H9 (cell line): ENCODE data around the gene SLC25A18. TPM values are rescaled to one million over a fixed set of nuclear protein-coding genes. Genes with fewer than 3 reads are reported as not detected.

Source experiments
- DNase-seq: peaks from one replicate; pipeline ENCODE4 v3.0.0-alpha.2; 2017
- H2AFZ ChIP-seq: one replicate; pipeline ENCODE4 v1.6.1; 2013; ENCODE audit warnings: mild to moderate bottlenecking, low read length, control low read depth, moderate library complexity
- H2AK5ac ChIP-seq: 2 replicates; pipeline ENCODE4 v1.6.1; 2013; ENCODE audit warnings: low read length, control low read depth, mixed read lengths; ENCODE audit not compliant: insufficient read length
- H2BK120ac ChIP-seq: one replicate; pipeline ENCODE4 v1.6.1; 2013; ENCODE audit warnings: low read depth, mild to moderate bottlenecking, low read length, control low read depth, inconsistent platforms; ENCODE audit not compliant: poor library complexity, severe bottlenecking
- H2BK12ac ChIP-seq: 2 replicates; pipeline ENCODE4 v1.6.1; 2013; ENCODE audit warnings: low read length, control low read depth, mixed read lengths, low read depth; ENCODE audit not compliant: insufficient read length
- H2BK15ac ChIP-seq: 2 replicates; pipeline ENCODE4 v1.6.1; 2013; ENCODE audit warnings: low read depth, low read length, control low read depth
- H2BK20ac ChIP-seq: one replicate; pipeline ENCODE4 v1.6.1; 2013; ENCODE audit warnings: low read depth, mild to moderate bottlenecking, low read length, control low read depth, inconsistent platforms; ENCODE audit not compliant: poor library complexity, severe bottlenecking
- H2BK5ac ChIP-seq: 2 replicates; pipeline ENCODE4 v1.6.1; 2013; ENCODE audit warnings: low read length, control low read depth, mixed read lengths; ENCODE audit not compliant: insufficient read length
- H3K14ac ChIP-seq: 2 replicates; pipeline ENCODE4 v1.6.1; 2013; ENCODE audit warnings: low read length, control low read depth; ENCODE audit not compliant: insufficient read depth
- H3K18ac ChIP-seq: 2 replicates; pipeline ENCODE4 v1.6.1; 2013; ENCODE audit warnings: low read depth, mild to moderate bottlenecking, mixed read lengths, low read length, control low read depth; ENCODE audit not compliant: insufficient read length
- H3K23ac ChIP-seq: 2 replicates; pipeline ENCODE4 v1.6.1; 2013; ENCODE audit warnings: low read length, control low read depth, mixed read lengths, low read depth; ENCODE audit not compliant: insufficient read length
- H3K23me2 ChIP-seq: 2 replicates; pipeline ENCODE4 v1.6.1; 2013; ENCODE audit warnings: low read depth, mild to moderate bottlenecking, mixed read lengths, low read length, control low read depth; ENCODE audit not compliant: insufficient read length, poor library complexity, severe bottlenecking
- H3K27ac ChIP-seq: 2 replicates; pipeline ENCODE4 v1.5.1; 2013; ENCODE audit warnings: low read length, control low read depth, mixed read lengths, low read depth; ENCODE audit not compliant: insufficient read length
- H3K27me3 ChIP-seq: 2 replicates; pipeline ENCODE4 v1.6.1; 2013; ENCODE audit warnings: low read length, control low read depth, inconsistent platforms; ENCODE audit not compliant: insufficient read depth
- H3K4ac ChIP-seq: 2 replicates; pipeline ENCODE4 v1.6.1; 2013; ENCODE audit warnings: low read depth, mild to moderate bottlenecking, control low read depth, inconsistent platforms, low read length, moderate library complexity
- H3K4me1 ChIP-seq: 2 replicates; pipeline ENCODE4 v1.6.1; 2013; ENCODE audit warnings: low read length, control low read depth, inconsistent platforms; ENCODE audit not compliant: insufficient read depth
- H3K4me2 ChIP-seq: 2 replicates; pipeline ENCODE4 v1.6.1; 2013; ENCODE audit warnings: low read length, control low read depth, mixed read lengths; ENCODE audit not compliant: insufficient read length, insufficient read depth
- H3K56ac ChIP-seq: 2 replicates; pipeline ENCODE4 v1.6.1; 2013; ENCODE audit warnings: low read depth, mild to moderate bottlenecking, mixed read lengths, low read length, control low read depth; ENCODE audit not compliant: insufficient read length
- H3K79me1 ChIP-seq: 2 replicates; pipeline ENCODE4 v1.6.1; 2013; ENCODE audit warnings: low read depth, mild to moderate bottlenecking, moderate library complexity, low read length, control low read depth, inconsistent platforms; ENCODE audit not compliant: insufficient read depth, poor library complexity, severe bottlenecking
- H3K79me2 ChIP-seq: 2 replicates; pipeline ENCODE4 v1.6.1; 2013; ENCODE audit warnings: low read length, control low read depth, inconsistent platforms; ENCODE audit not compliant: insufficient read depth
- H3K9ac ChIP-seq: 2 replicates; pipeline ENCODE4 v1.6.1; 2013; ENCODE audit warnings: low read length, control low read depth, mixed read lengths; ENCODE audit not compliant: insufficient read length; ENCODE audit errors: extremely low read depth
- H3K9me3 ChIP-seq: one replicate; pipeline ENCODE4 v1.6.1; 2013; ENCODE audit warnings: low read depth, low read length, inconsistent platforms; ENCODE audit not compliant: control insufficient read depth
- H3T11ph ChIP-seq: one replicate; pipeline ENCODE4 v1.6.1; 2013; ENCODE audit warnings: mild to moderate bottlenecking, low read length, control low read depth, inconsistent platforms
- H4K20me1 ChIP-seq: one replicate; pipeline ENCODE4 v1.6.1; 2013; ENCODE audit not compliant: control insufficient read depth, insufficient read length, insufficient read depth
- H4K5ac ChIP-seq: 2 replicates; pipeline ENCODE4 v1.6.1; 2013; ENCODE audit warnings: low read depth, mild to moderate bottlenecking, mixed read lengths, low read length, control low read depth; ENCODE audit not compliant: insufficient read length
- H4K8ac ChIP-seq: replicated peaks from 2 replicates; pipeline ENCODE4 v1.6.1; 2013; ENCODE audit warnings: low read length, control low read depth, mixed read lengths, low read depth; ENCODE audit not compliant: insufficient read length
- H4K91ac ChIP-seq: 2 replicates; pipeline ENCODE4 v1.6.1; 2013; ENCODE audit warnings: low read depth, mild to moderate bottlenecking, moderate library complexity, mixed read lengths, low read length, control low read depth; ENCODE audit not compliant: insufficient read length
- H3K27ac Mint-ChIP-seq, 3 experiments: 2 replicates in 2 of 3; 3 replicates in 1 of 3; pipeline ENCODE4 v1.8.0; 2020 to 2021; ENCODE audit warnings: mixed read lengths in 3 of 3, mild to moderate bottlenecking in 1 of 3, moderate library complexity in 1 of 3
- H3K27me3 Mint-ChIP-seq: 2 replicates; pipeline ENCODE4 v1.8.0; 2021; ENCODE audit warnings: low read depth, mild to moderate bottlenecking, moderate library complexity, mixed read lengths
- H3K36me3 Mint-ChIP-seq, 3 experiments: 2 replicates in 2 of 3; 3 replicates in 1 of 3; pipeline ENCODE4 v1.8.0; 2020 to 2021; ENCODE audit warnings: low read depth in 3 of 3, mixed read lengths in 3 of 3; ENCODE audit not compliant: insufficient read depth in 1 of 3
- H3K4me1 Mint-ChIP-seq, 2 experiments: 2 replicates each; pipeline ENCODE4 v1.8.0; 2020; ENCODE audit warnings: mixed read lengths in 2 of 2
- H3K4me3 Mint-ChIP-seq, 2 experiments: 2 replicates in 1 of 2; 3 replicates in 1 of 2; pipeline ENCODE4 v1.8.0; 2020 to 2021; ENCODE audit warnings: mild to moderate bottlenecking in 2 of 2, mixed read lengths in 2 of 2, moderate library complexity in 1 of 2
- H3K9me3 Mint-ChIP-seq, 2 experiments: 2 replicates in 1 of 2; 3 replicates in 1 of 2; pipeline ENCODE4 v1.8.0; 2020; ENCODE audit warnings: mild to moderate bottlenecking in 2 of 2, mixed read lengths in 2 of 2, moderate library complexity in 1 of 2
- WGBS: extraction: QIAGEN DNeasy Blood & Tissue Kit; methylation state at CpG from one replicate; pipeline ENCODE4 v1.1.7; 2013; ENCODE audit warnings: missing lambda C conversion rate, low lambda C conversion rate, mixed read lengths; ENCODE audit not compliant: insufficient read length; ENCODE audit errors: extremely low coverage; 5-methylcytosine and 5-hydroxymethylcytosine counted together
- total RNA-seq: library from RNA; stranded (reverse); gene quantifications from 2 replicates; pipeline ENCODE4 v1.2.1, GENCODE V29; 2021
- TF ChIP-seq, protein P1 (sequence below): fragments of 200-600 bp; sonication (generic); conservative IDR thresholded peaks from 3 replicates; pipeline ENCODE4 v1.8.0; 2021; ENCODE audit warnings: antibody characterized with exemption, mild to moderate bottlenecking

The SLC25A18 gene
- total RNA-seq, 1 experiment from 2014 or later, result 2.3 TPM

DNA sequence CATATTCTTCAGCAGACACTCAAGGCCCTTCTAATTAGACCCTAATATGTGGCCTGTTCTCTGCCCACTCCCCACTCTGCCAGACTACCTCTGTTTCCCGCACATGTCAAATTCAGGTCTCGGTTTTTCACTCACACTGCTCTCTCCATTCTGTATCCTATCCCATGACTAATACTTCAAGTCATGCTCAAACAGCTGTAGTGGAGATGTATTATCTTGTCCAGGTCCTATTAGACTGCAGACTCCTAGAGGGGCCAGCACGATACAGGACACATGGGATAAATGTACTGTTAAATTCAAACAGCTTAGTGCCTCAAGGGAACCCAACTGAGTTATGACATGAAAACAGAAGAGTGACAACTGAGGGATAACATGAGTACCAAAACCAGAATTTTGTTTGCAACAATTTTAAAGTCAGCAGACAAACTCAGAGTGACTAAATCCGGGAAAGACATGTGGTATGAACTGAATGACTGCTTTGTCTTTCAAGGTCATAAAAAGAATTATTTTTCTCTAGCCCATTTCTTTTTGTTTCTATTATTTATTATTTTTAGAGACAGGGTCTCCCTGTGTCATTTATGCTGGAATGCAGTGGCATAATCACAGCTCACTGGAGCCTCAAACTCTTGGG is 44.7 kb downstream of the SLC25A18 start:
- TF ChIP-seq, protein P1, sequence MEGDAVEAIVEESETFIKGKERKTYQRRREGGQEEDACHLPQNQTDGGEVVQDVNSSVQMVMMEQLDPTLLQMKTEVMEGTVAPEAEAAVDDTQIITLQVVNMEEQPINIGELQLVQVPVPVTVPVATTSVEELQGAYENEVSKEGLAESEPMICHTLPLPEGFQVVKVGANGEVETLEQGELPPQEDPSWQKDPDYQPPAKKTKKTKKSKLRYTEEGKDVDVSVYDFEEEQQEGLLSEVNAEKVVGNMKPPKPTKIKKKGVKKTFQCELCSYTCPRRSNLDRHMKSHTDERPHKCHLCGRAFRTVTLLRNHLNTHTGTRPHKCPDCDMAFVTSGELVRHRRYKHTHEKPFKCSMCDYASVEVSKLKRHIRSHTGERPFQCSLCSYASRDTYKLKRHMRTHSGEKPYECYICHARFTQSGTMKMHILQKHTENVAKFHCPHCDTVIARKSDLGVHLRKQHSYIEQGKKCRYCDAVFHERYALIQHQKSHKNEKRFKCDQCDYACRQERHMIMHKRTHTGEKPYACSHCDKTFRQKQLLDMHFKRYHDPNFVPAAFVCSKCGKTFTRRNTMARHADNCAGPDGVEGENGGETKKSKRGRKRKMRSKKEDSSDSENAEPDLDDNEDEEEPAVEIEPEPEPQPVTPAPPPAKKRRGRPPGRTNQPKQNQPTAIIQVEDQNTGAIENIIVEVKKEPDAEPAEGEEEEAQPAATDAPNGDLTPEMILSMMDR, result no peak
- Histone ChIP-seq H4K91ac (no peak overlapping the region), H4K5ac (no peak overlapping the region), H3K23me2 (no peaks in the 10 kb centered on the region), H3K27ac (no peak overlapping the region), H2BK15ac (no peak overlapping the region), H4K20me1 (no peaks in the 10 kb centered on the region), H3K23ac (no peak overlapping the region), H2BK20ac (no peak overlapping the region), H3K14ac (no peak overlapping the region), H2BK120ac (no peak overlapping the region), H3K9ac (no peak overlapping the region), H4K8ac (no peak overlapping the region), H3K4me1 (no peaks in the 10 kb centered on the region), H3K18ac (no peak overlapping the region), H2AK5ac (no peak overlapping the region), H3K4ac (no peak overlapping the region), H3K9me3 (no peaks in the 10 kb centered on the region), H3T11ph (no peak overlapping the region), H2AFZ (no peak overlapping the region), H3K27me3 (no peaks in the 10 kb centered on the region), H3K4me2 (no peak overlapping the region), H3K79me2 (0 out of 2 replicates have a peak, but pooled peaks cover 2% of the 10 kb centered on the region), H2BK5ac (no peak overlapping the region), H2BK12ac (no peak overlapping the region), H3K79me1 (peaks cover 3% of the 10 kb centered on the region), H3K56ac (no peak overlapping the region)
- H3K36me3 Mint-ChIP-seq, result peaks cover 6 to 38% (median 33%) of the 10 kb centered on the region in 3 experiments; a peak in 6 of 7 replicates
- WGBS, result no CpG with 5 or more reads among the region's 4 CpGs
- no peaks in the 10 kb centered on the region for H3K9me3 Mint-ChIP-seq
- no peak overlapping the region for H3K27ac Mint-ChIP-seq
- no peaks in the 10 kb centered on the region for H3K4me1 Mint-ChIP-seq
- no peaks in the 10 kb centered on the region for H3K27me3 Mint-ChIP-seq
- DNase-seq, result no peak
- H3K4me3 Mint-ChIP-seq, result no peak overlapping the region
